Measurements from ENCODE around the gene OSCP1. TPM values are rescaled to one million over a fixed set of nuclear protein-coding genes. Genes with fewer than 3 reads are reported as not detected.

The OSCP1 gene
- total and polyA plus RNA-seq, 2 experiments from 2014 or later = 2.2 to 2.6 TPM

DNA sequence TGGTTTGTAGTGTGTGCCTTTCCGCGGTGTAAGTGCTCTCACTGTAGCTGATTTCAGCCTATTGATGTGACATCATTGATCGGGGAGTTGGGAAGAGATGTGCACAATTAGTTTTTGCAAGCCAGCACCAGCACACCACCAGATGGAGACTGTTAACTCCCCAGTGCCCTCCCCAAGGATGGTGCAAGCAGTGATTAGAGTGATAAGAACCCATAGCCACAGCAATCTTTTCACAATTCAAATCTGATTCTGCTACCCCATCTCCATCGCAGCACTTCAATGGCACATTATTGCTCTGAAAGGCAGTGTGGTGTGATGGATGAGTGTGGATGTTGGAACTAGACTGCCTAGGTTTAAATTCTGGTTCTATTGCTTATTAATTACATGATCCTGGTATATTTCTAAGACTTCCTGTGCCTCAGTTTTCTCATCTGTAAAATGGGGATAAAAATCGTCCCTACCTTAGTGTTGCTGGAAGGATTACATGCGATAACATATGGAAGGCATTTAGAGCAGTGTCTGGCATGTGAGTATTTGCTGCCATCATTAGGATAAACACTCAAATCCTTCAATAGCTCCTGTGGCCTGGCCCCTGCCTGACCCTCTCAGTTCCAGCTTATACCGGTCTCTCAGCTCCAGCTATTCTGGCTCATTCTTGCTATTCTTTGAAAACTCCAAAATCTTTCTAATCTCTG lies 25.8 kb upstream of the OSCP1 start:
- Mint-ChIP-seq H3K27ac (no peak overlapping the region), H3K9me3 (no peaks in the 10 kb centered on the region), H3K27me3 (ENCODE audit: insufficient read depth, low read depth, poor library complexity) (no peaks in the 10 kb centered on the region), H3K4me3 (no peak overlapping the region), H3K4me1 (peaks cover 5% of the 10 kb centered on the region; the same call in 2 of the 3 replicates), H3K36me3 (ENCODE audit: low read depth) (no peaks in the 10 kb centered on the region)
- TF ChIP-seq, protein P1, sequence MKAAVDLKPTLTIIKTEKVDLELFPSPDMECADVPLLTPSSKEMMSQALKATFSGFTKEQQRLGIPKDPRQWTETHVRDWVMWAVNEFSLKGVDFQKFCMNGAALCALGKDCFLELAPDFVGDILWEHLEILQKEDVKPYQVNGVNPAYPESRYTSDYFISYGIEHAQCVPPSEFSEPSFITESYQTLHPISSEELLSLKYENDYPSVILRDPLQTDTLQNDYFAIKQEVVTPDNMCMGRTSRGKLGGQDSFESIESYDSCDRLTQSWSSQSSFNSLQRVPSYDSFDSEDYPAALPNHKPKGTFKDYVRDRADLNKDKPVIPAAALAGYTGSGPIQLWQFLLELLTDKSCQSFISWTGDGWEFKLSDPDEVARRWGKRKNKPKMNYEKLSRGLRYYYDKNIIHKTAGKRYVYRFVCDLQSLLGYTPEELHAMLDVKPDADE (IDR thresholded peaks at IDR 0.05) = no peak
- no peak for TF ChIP-seq STAT1 (IDR thresholded peaks at IDR 0.05; ENCODE audit: unreplicated experiment)
- H3K79me2 ChIP-seq (replicated peaks; ENCODE audit: insufficient read depth) = no peaks in the 10 kb centered on the region
- no peaks in the 10 kb centered on the region for H3K4me1 ChIP-seq (ENCODE audit: insufficient read depth)
- H3K27ac ChIP-seq (ENCODE audit: low read depth) = no peak overlapping the region
- no peaks in the 10 kb centered on the region for H3F3A ChIP-seq (replicated peaks; ENCODE audit: low read depth)
- H3K36me3 ChIP-seq (ENCODE audit: insufficient read depth) = no peaks in the 10 kb centered on the region
- ATAC-seq (no peak), DNase-seq (ENCODE audit: low spot score) (no peak)
- H3K9me2 ChIP-seq (ENCODE audit: insufficient read depth) = no peaks in the 10 kb centered on the region
- H2AFZ ChIP-seq = no peak overlapping the region
- H3K4me2 ChIP-seq = no peak overlapping the region
- no peaks in the 10 kb centered on the region for H3K27me3 ChIP-seq (ENCODE audit: insufficient read depth)
- no peak overlapping the region for H3K4me3 ChIP-seq
- no peaks in the 10 kb centered on the region for H4K20me1 ChIP-seq (replicated peaks; ENCODE audit: insufficient read depth)

DNA sequence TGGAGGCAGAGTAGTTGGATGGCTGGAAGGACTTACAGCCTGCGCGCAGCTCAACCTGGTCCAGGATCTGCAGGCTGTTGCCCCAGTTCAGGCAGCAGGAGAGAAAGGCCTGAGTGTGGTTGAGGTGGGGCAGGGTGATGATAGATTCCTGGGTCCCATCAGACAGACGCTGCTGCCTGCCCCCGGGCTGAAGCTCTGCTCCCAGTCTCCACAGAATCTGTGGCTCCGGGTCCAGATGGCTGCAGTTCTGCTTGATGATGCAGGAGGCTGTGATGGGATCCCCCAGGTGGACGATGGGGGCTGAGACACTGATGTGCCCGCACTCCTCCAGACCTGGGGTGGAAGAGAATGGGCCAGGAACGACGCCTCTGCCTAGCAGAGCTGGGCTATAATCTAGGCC lies 25.1 kb upstream of the OSCP1 start:
- Mint-ChIP-seq H3K4me1 (peaks cover 5% of the 10 kb centered on the region; the same call in 2 of the 3 replicates), H3K27ac (no peak overlapping the region), H3K9me3 (no peaks in the 10 kb centered on the region), H3K36me3 (ENCODE audit: low read depth) (no peaks in the 10 kb centered on the region), H3K27me3 (ENCODE audit: insufficient read depth, low read depth, poor library complexity) (no peaks in the 10 kb centered on the region), H3K4me3 (no peak overlapping the region)
- no peak for ATAC-seq
- no peaks in the 10 kb centered on the region for H3K4me1 ChIP-seq (ENCODE audit: insufficient read depth)
- no peak overlapping the region for H3K27ac ChIP-seq (ENCODE audit: low read depth)
- no peak overlapping the region for H2AFZ ChIP-seq
- DNase-seq (ENCODE audit: low spot score) = no peak
- no peak overlapping the region for H3K4me2 ChIP-seq
- H3F3A ChIP-seq (replicated peaks; ENCODE audit: low read depth) = no peaks in the 10 kb centered on the region
- no peaks in the 10 kb centered on the region for H3K79me2 ChIP-seq (replicated peaks; ENCODE audit: insufficient read depth)
- no peaks in the 10 kb centered on the region for H3K9me2 ChIP-seq (ENCODE audit: insufficient read depth)
- no peaks in the 10 kb centered on the region for H3K27me3 ChIP-seq (ENCODE audit: insufficient read depth)
- no peaks in the 10 kb centered on the region for H3K36me3 ChIP-seq (ENCODE audit: insufficient read depth)
- H3K4me3 ChIP-seq = no peak overlapping the region
- no peaks in the 10 kb centered on the region for H4K20me1 ChIP-seq (replicated peaks; ENCODE audit: insufficient read depth)
- TF ChIP-seq, protein P1 (IDR thresholded peaks at IDR 0.05) = no peak
- no peak for TF ChIP-seq POLR2AphosphoS5 (IDR thresholded peaks at IDR 0.05; ENCODE audit: low read depth)
- TF ChIP-seq CREB1 (CRISPR knock-in tag; IDR thresholded peaks at IDR 0.05; ENCODE audit: low read depth) = no peak
- no peak for TF ChIP-seq STAT1 (IDR thresholded peaks at IDR 0.05; ENCODE audit: unreplicated experiment)
- TF ChIP-seq, protein P2, sequence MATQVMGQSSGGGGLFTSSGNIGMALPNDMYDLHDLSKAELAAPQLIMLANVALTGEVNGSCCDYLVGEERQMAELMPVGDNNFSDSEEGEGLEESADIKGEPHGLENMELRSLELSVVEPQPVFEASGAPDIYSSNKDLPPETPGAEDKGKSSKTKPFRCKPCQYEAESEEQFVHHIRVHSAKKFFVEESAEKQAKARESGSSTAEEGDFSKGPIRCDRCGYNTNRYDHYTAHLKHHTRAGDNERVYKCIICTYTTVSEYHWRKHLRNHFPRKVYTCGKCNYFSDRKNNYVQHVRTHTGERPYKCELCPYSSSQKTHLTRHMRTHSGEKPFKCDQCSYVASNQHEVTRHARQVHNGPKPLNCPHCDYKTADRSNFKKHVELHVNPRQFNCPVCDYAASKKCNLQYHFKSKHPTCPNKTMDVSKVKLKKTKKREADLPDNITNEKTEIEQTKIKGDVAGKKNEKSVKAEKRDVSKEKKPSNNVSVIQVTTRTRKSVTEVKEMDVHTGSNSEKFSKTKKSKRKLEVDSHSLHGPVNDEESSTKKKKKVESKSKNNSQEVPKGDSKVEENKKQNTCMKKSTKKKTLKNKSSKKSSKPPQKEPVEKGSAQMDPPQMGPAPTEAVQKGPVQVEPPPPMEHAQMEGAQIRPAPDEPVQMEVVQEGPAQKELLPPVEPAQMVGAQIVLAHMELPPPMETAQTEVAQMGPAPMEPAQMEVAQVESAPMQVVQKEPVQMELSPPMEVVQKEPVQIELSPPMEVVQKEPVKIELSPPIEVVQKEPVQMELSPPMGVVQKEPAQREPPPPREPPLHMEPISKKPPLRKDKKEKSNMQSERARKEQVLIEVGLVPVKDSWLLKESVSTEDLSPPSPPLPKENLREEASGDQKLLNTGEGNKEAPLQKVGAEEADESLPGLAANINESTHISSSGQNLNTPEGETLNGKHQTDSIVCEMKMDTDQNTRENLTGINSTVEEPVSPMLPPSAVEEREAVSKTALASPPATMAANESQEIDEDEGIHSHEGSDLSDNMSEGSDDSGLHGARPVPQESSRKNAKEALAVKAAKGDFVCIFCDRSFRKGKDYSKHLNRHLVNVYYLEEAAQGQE (IDR thresholded peaks at IDR 0.05; ENCODE audit: unreplicated experiment) = no peak
- no peak for TF ChIP-seq NANOG (IDR thresholded peaks at IDR 0.05; ENCODE audit: borderline replicate concordance)
- no peak for TF ChIP-seq ZNF331 (CRISPR knock-in tag; IDR thresholded peaks at IDR 0.05; ENCODE audit: low read depth)
- no peak for TF ChIP-seq EZH2phosphoT487 (IDR thresholded peaks at IDR 0.05; ENCODE audit: unreplicated experiment)
- no peak for TF ChIP-seq ZNF114 (CRISPR knock-in tag; IDR thresholded peaks at IDR 0.05)
